DND-41 (cell line): ENCODE data around the gene EEF1AKMT2.

Experiments
- CTCF ChIP-seq: IDR thresholded peaks from 2 replicates; pipeline ENCODE4 v1.5.1; 2012; ENCODE audit warnings: borderline replicate concordance, low read length, moderate library complexity, mild to moderate bottlenecking; ENCODE audit not compliant: poor library complexity, severe bottlenecking; ENCODE audit errors: extremely low read depth
- EZH2 ChIP-seq: IDR thresholded peaks from 3 replicates; pipeline ENCODE4 v1.6.1; 2012; ENCODE audit warnings: borderline replicate concordance, low read depth, mild to moderate bottlenecking, moderate library complexity, low read length, inconsistent platforms; ENCODE audit not compliant: severe bottlenecking

- no peak for TF ChIP-seq CTCF
- TF ChIP-seq EZH2 = no peak
Measured at GRCh38 chr10:124728830-124729661, 62.6 kb downstream of the EEF1AKMT2 start.
